HCT116 (cell line): ENCODE measurements around the gene KAT6B. TPM values are rescaled to one million over a fixed set of nuclear protein-coding genes. Genes with fewer than 3 reads are reported as not detected.

Experiments used
- ATAC-seq: fragments of 200-7000 bp; cut with Tn5 transposase; 2 replicates; pipeline ENCODE4 v1.9.1; 2020; ENCODE audit warnings: mild to moderate bottlenecking, moderate library complexity
- BruUV-seq: library from RNA; stranded (reverse); fragments of 400-500 nt; replicated peaks from 2 replicates; lab custom pipeline; 2021; lab: Mats Ljungman, UMichigan
- CTCF ChIA-PET: fragments of 300-600 bp; sonication (Branson Sonifier 250); formaldehyde crosslinking; loops from one replicate; lab custom pipeline; 2021; ENCODE audit warnings: antibody characterized with exemption; lab: Charles Lee
- POLR2A ChIA-PET: fragments of 300-600, 350-600 bp; sonication (Branson Sonifier 250); formaldehyde crosslinking; loops from one replicate; lab custom pipeline; 2021; ENCODE audit warnings: antibody characterized with exemption; lab: Charles Lee
- RAD21 ChIA-PET, 2 experiments: fragments of 300-600 bp; sonication (Branson Sonifier 250); formaldehyde crosslinking; loops; one replicate each; lab custom pipeline; 2023; ENCODE audit warnings: low total read pairs in 2 of 2; ENCODE audit not compliant: uncharacterized antibody in 2 of 2, unreplicated experiment in 2 of 2, low non-redundant PET in 1 of 2; lab: Charles Lee
- DNase-seq: peaks from one replicate; pipeline ENCODE4 v3.0.0-alpha.2; 2010; ENCODE audit warnings: low read depth, low spot score
- H2AFZ ChIP-seq: fragments of 200-600 bp; shearing (Covaris generic), sonication (generic); 2 replicates; pipeline ENCODE4 v1.6.1; 2017; ENCODE audit warnings: low read depth, mixed run types, mixed read lengths, antibody characterized with exemption, low read length; ENCODE audit not compliant: poor library complexity, severe bottlenecking
- H3K27ac ChIP-seq: 2 replicates; pipeline ENCODE4 v1.5.1; 2012; ENCODE audit warnings: low read depth, low read length
- H3K27me3 ChIP-seq: fragments of 200-600 bp; sonication (generic); 2 replicates; pipeline ENCODE4 v1.6.1; 2016; ENCODE audit warnings: mixed run types, low read length, mixed read lengths; ENCODE audit not compliant: insufficient read depth
- H3K36me3 ChIP-seq, 2 experiments: fragments of 200-500 bp in 1 of 2; fragments of 200-600 bp in 1 of 2; sonication (Bioruptor generic) in 1 of 2; sonication (generic) in 1 of 2; 2 replicates each; pipeline versions ENCODE4 v1.5.1 to v1.6.1; 2014 to 2016; ENCODE audit warnings: low read length in 2 of 2, inconsistent platforms in 1 of 2, mixed read lengths in 1 of 2, mixed run types in 1 of 2; ENCODE audit not compliant: insufficient read depth in 2 of 2, control insufficient read depth in 1 of 2
- H3K4me1 ChIP-seq, 2 experiments: fragments of 200-600 bp in 1 of 2; sonication (generic) in 1 of 2; 2 replicates each; pipeline versions ENCODE4 v1.5.1 to v1.6.1; 2012 to 2017; ENCODE audit warnings: low read length in 2 of 2, inconsistent platforms in 1 of 2, mild to moderate bottlenecking in 1 of 2, mixed read lengths in 1 of 2, mixed run types in 1 of 2, moderate library complexity in 1 of 2; ENCODE audit not compliant: insufficient read depth in 2 of 2, control insufficient read depth in 1 of 2
- H3K4me2 ChIP-seq: fragments of 200-600 bp; sonication (generic); 2 replicates; pipeline ENCODE4 v1.6.1; 2017; ENCODE audit warnings: mixed run types, low read length, mixed read lengths
- H3K4me3 ChIP-seq, 2 experiments: fragments of 200-600 bp in 1 of 2; sonication (generic) in 1 of 2; replicated peaks in 1 of 2; 2 replicates each; pipeline ENCODE4 v1.5.1; 2011 to 2016; ENCODE audit warnings: low read length in 2 of 2, control low read depth in 1 of 2, low read depth in 1 of 2, mild to moderate bottlenecking in 1 of 2, mixed read lengths in 1 of 2, mixed run types in 1 of 2
- H3K79me2 ChIP-seq: fragments of 200-600 bp; sonication (generic); 2 replicates; pipeline ENCODE4 v1.6.1; 2017; ENCODE audit warnings: mild to moderate bottlenecking, mixed run types, low read length, moderate library complexity, mixed read lengths; ENCODE audit not compliant: insufficient read depth
- H3K9ac ChIP-seq: fragments of 200-600 bp; sonication (generic); 2 replicates; pipeline ENCODE4 v1.6.1; 2016; ENCODE audit warnings: low read length, mixed read lengths
- H3K9me2 ChIP-seq: fragments of 200-600 bp; sonication (generic), shearing (Covaris generic); 2 replicates; pipeline ENCODE4 v1.6.1; 2017; ENCODE audit warnings: mixed run types, mild to moderate bottlenecking, moderate library complexity; ENCODE audit not compliant: insufficient read depth
- H3K9me3 ChIP-seq, 2 experiments: fragments of 200-500 bp in 1 of 2; fragments of 200-600 bp in 1 of 2; sonication (Bioruptor generic) in 1 of 2; sonication (generic) in 1 of 2; 2 replicates each; pipeline ENCODE4 v1.6.1; 2014 to 2017; ENCODE audit warnings: low read length in 2 of 2, mixed read lengths in 2 of 2, inconsistent platforms in 1 of 2, low read depth in 1 of 2, mild to moderate bottlenecking in 1 of 2, mixed run types in 1 of 2, moderate library complexity in 1 of 2; ENCODE audit not compliant: control insufficient read depth in 1 of 2, insufficient read depth in 1 of 2
- H4K20me1 ChIP-seq: fragments of 200-600 bp; sonication (generic), shearing (Covaris generic); 2 replicates; pipeline ENCODE4 v1.6.1; 2017; ENCODE audit warnings: mixed run types, mild to moderate bottlenecking, moderate library complexity; ENCODE audit not compliant: insufficient read depth
- ATF3 ChIP-seq: IDR thresholded peaks from 2 replicates; pipeline ENCODE4 v1.6.1; 2012
- CEBPB ChIP-seq: IDR thresholded peaks from 2 replicates; pipeline ENCODE4 v1.6.1; 2012; ENCODE audit warnings: low read depth
- CTCF ChIP-seq, 3 experiments: fragments of 200-600 bp in 1 of 3; sonication (generic) in 1 of 3; IDR thresholded peaks in 2 of 3; conservative IDR thresholded peaks in 1 of 3; 2 replicates each; pipeline ENCODE4 v1.5.1; 2012 to 2017; ENCODE audit warnings: low read depth in 2 of 3, low read length in 2 of 3, antibody characterized with exemption in 1 of 3, borderline replicate concordance in 1 of 3, control low read depth in 1 of 3, mild to moderate bottlenecking in 1 of 3, mixed read lengths in 1 of 3, mixed run types in 1 of 3, moderate library complexity in 1 of 3; ENCODE audit not compliant: insufficient read depth in 1 of 3
- EGR1 ChIP-seq: IDR thresholded peaks from 2 replicates; pipeline ENCODE4 v1.6.1; 2012; ENCODE audit warnings: low read depth
- ELF1 ChIP-seq: IDR thresholded peaks from 2 replicates; pipeline ENCODE4 v1.6.1; 2012; ENCODE audit warnings: low read depth, borderline replicate concordance
- EZH2 ChIP-seq: fragments of 200-600 bp; sonication (generic); IDR thresholded peaks from 2 replicates; pipeline ENCODE4 v1.6.1; 2017; ENCODE audit warnings: antibody characterized with exemption, mixed run types
- EZH2phosphoT487 ChIP-seq: fragments of 200-600 bp; IDR thresholded peaks from 2 replicates; pipeline ENCODE4 v1.6.1; 2018; ENCODE audit warnings: antibody characterized with exemption, borderline replicate concordance
- FOSL1 ChIP-seq: IDR thresholded peaks from 2 replicates; pipeline ENCODE4 v1.6.1; 2012; ENCODE audit warnings: low read depth
- JUND ChIP-seq: IDR thresholded peaks from 2 replicates; pipeline ENCODE4 v1.6.1; 2012
- MAX ChIP-seq: IDR thresholded peaks from 2 replicates; pipeline ENCODE4 v1.6.1; 2012
- POLR2A ChIP-seq: IDR thresholded peaks from 2 replicates; pipeline ENCODE4 v1.7.0; 2011; ENCODE audit warnings: borderline replicate concordance; ENCODE audit not compliant: insufficient read depth, insufficient read length; ENCODE audit errors: extremely low read depth
- POLR2AphosphoS5 ChIP-seq: IDR thresholded peaks from 2 replicates; pipeline ENCODE4 v1.6.1; 2011; ENCODE audit warnings: mild to moderate bottlenecking, low read depth, low read length, moderate library complexity
- SIN3A ChIP-seq: IDR thresholded peaks from 2 replicates; pipeline ENCODE4 v1.6.1; 2012; ENCODE audit warnings: low read depth
- SP1 ChIP-seq: IDR thresholded peaks from 2 replicates; pipeline ENCODE4 v1.6.1; 2012; ENCODE audit warnings: low read depth
- SRF ChIP-seq: IDR thresholded peaks from 2 replicates; pipeline ENCODE4 v1.6.1; 2012; ENCODE audit warnings: low read depth
- YY1 ChIP-seq: IDR thresholded peaks from 2 replicates; pipeline ENCODE4 v1.6.1; 2011; ENCODE audit warnings: low read length, low read depth, moderate library complexity, mild to moderate bottlenecking; ENCODE audit not compliant: insufficient replicate concordance; ENCODE audit errors: extremely low read depth
- intact Hi-C: fragments of 100-400 bp; cut with micrococcal nuclease; formaldehyde crosslinking; loops from 2 replicates; pipeline ENCODE4 v1.10.0; 2022
- total RNA-seq: library from RNA; stranded (reverse); gene quantifications from one replicate; pipeline ENCODE4 v1.2.1, GENCODE V29; 2021; ENCODE audit not compliant: unreplicated experiment
- TF ChIP-seq, protein P1 (sequence below): IDR thresholded peaks from 2 replicates; pipeline ENCODE4 v1.6.1; 2012; ENCODE audit warnings: low read depth
- TF ChIP-seq, protein P2 (sequence below): IDR thresholded peaks from 2 replicates; pipeline ENCODE4 v1.6.1; 2011; ENCODE audit warnings: mild to moderate bottlenecking, low read length, moderate library complexity; ENCODE audit not compliant: insufficient replicate concordance; ENCODE audit errors: extremely low read depth

Gene KAT6B
- total RNA-seq, 1 experiment from 2014 or later = 17.8 TPM

DNA sequence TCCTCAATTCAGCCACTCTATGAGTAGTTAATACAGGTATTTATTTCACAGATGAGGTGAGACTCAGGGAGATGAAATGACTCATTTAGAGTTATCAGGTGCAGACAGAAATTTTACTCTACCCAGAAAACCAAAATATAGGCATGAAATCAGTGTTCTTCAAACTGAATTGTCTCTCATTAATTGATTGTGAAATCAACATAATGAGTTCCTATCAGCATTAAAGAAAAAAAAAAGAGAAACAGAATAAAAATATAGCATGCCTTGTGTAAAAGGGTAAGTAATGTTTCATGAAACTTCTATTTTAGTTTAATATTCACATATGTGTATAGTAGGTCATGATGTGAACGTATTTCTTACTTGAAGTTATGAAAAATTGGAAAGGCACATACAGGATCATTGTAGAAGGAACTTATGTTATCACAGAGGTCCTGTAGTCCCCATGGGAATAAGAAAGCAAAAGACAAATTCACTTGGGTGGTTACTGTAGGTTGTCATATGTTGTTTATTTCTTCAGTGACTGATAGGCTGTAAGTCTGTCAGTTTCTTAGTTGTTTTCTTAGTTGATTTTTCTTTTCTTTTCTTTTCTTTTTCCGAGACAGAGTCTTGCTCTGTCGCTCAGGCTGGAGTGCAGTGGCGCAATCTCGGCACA lies 47.5 kb downstream of the KAT6B start:
- Histone ChIP-seq H3K79me2 (no peaks in the 10 kb centered on the region), H3K27ac (no peak overlapping the region)
- intact Hi-C loops = no loop called here
- TF ChIP-seq EGR1 (no peak), MAX (no peak), EZH2phosphoT487 (no peak), SIN3A (no peak), CEBPB (no peak), SRF (no peak), JUND (no peak), ELF1 (no peak), YY1 (no peak), POLR2AphosphoS5 (no peak), CTCF (IDR thresholded peaks at IDR 0.05 in 2 of 3, conservative IDR thresholded peaks at IDR 0.05 in 1 of 3; ENCODE audit: borderline replicate concordance in 1 of 3, insufficient read depth in 1 of 3, low read depth in 2 of 3, low read length in 2 of 3) (no peak), POLR2A (no peak), ATF3 (no peak), SP1 (no peak), FOSL1 (no peak), EZH2 (no peak)
- TF ChIP-seq, protein P1, sequence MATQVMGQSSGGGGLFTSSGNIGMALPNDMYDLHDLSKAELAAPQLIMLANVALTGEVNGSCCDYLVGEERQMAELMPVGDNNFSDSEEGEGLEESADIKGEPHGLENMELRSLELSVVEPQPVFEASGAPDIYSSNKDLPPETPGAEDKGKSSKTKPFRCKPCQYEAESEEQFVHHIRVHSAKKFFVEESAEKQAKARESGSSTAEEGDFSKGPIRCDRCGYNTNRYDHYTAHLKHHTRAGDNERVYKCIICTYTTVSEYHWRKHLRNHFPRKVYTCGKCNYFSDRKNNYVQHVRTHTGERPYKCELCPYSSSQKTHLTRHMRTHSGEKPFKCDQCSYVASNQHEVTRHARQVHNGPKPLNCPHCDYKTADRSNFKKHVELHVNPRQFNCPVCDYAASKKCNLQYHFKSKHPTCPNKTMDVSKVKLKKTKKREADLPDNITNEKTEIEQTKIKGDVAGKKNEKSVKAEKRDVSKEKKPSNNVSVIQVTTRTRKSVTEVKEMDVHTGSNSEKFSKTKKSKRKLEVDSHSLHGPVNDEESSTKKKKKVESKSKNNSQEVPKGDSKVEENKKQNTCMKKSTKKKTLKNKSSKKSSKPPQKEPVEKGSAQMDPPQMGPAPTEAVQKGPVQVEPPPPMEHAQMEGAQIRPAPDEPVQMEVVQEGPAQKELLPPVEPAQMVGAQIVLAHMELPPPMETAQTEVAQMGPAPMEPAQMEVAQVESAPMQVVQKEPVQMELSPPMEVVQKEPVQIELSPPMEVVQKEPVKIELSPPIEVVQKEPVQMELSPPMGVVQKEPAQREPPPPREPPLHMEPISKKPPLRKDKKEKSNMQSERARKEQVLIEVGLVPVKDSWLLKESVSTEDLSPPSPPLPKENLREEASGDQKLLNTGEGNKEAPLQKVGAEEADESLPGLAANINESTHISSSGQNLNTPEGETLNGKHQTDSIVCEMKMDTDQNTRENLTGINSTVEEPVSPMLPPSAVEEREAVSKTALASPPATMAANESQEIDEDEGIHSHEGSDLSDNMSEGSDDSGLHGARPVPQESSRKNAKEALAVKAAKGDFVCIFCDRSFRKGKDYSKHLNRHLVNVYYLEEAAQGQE = no peak
- TF ChIP-seq, protein P2, sequence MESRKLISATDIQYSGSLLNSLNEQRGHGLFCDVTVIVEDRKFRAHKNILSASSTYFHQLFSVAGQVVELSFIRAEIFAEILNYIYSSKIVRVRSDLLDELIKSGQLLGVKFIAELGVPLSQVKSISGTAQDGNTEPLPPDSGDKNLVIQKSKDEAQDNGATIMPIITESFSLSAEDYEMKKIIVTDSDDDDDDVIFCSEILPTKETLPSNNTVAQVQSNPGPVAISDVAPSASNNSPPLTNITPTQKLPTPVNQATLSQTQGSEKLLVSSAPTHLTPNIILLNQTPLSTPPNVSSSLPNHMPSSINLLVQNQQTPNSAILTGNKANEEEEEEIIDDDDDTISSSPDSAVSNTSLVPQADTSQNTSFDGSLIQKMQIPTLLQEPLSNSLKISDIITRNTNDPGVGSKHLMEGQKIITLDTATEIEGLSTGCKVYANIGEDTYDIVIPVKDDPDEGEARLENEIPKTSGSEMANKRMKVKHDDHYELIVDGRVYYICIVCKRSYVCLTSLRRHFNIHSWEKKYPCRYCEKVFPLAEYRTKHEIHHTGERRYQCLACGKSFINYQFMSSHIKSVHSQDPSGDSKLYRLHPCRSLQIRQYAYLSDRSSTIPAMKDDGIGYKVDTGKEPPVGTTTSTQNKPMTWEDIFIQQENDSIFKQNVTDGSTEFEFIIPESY = no peak
- TF ChIP-seq, all 23 proteins: peak for 0
- Histone ChIP-seq H3K9ac (no peak overlapping the region), H3K4me1 (no peaks in the 10 kb centered on the region), H3K4me3 (no peak overlapping the region), H4K20me1 (no peaks in the 10 kb centered on the region), H3K27me3 (no peaks in the 10 kb centered on the region), H3K4me2 (no peak overlapping the region), H2AFZ (no peak overlapping the region), H3K9me2 (no peaks in the 10 kb centered on the region), H3K36me3 (no peaks in the 10 kb centered on the region), H3K9me3 (no peaks in the 10 kb centered on the region)
- CTCF ChIA-PET = no interaction called here
- ATAC-seq (no peak), DNase-seq (no peak)
- no TSS peak for BruUV-seq
- POLR2A ChIA-PET = no interaction called here
- RAD21 ChIA-PET = no interaction called here
